Stimulated activated CD4-positive, alpha-beta T cell treated with anti-CD3 and anti-CD28 coated beads, TNF-alpha, amount 100 ng/mL, for 1 hour (primary cell): Measurements from ENCODE around the gene TMEM244.
"Not testable (repeated sequence)": the region's sequence is repeated elsewhere in the genome, so short reads cannot be mapped to it uniquely, and the experiment has no call there.

Experiments used
- DNase-seq, 3 donors: peaks; one replicate each; pipeline ENCODE4 v3.0.0-alpha.2; 2020; ENCODE audit warnings: low read depth in 3 of 3, low spot score in 1 of 3

The TMEM244 gene

GRCh38 chr6:129817332-129817731, 43.8 kb downstream of the TMEM244 start:
- no peak for DNase-seq

DNA sequence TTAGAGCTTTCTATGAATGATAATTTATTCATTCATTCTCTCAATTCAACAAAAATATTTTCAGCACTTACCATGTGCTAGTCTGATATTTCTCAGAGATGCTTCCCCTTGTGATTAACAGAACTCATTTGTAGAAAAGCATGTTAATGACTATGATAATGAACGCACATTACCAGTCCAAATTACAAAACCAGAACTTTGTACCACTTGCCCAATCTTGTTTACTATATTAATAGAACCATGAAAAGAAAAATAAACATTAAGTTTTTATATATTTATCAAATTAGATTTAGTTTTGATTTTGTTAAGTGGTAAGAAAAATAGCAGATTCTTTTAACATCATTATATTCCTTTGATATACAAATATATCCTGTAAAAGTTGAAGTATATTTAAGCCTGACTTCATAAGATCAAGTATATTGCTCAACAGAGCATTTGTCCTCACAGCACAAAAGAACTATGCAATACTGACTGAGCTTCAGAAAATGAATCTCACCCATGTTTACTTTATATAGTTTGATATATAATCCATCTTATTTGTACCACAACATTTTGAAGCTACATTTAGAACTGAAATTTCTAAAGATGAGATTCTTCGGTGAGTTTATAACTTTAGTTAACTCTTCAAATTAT, 48.9 kb downstream of the TMEM244 start:
- DNase-seq, result no peak

DNA sequence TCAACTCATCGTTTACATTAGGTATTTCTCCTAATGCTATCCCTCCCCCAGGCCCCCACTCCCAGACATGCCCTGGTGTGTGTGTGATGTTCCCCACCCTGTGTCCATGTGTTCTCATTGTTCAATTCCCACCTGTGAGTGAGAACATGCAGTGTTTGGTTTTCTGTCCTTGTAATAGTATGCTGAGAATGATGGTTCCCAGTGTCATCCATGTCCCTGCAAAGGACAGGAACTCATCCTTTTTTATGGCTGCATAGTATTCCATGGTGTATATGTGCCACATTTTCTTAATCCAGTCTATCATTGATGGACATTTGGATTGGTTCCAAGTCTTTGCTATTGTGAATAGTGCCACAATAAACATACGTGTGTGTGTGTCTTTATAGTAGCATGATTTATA, 54.0 kb downstream of the TMEM244 start:
- not testable (repeated sequence) for DNase-seq

GRCh38 chr6:129802920-129803319, 58.2 kb downstream of the TMEM244 start:
- DNase-seq, result not testable (repeated sequence)

DNA sequence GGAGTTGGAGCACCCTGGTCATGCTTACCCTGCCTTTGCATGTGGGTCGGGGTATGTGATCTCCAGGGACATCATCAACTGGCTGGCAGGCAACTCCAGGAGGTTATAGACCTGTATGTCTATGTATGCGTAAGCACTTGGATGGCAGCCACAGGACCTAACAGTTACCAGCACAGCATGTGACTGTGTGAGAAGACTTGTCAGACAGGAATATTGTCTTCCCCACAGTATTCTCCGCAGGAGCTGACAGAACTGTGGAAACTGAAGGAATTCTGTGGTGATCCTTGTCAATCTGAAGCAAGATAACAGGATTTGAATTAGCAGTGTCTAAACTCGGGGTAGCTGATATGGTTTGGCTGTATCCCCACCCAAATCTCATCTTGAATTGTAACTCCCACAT, 59.2 kb downstream of the TMEM244 start:
- DNase-seq, result no peak

DNA sequence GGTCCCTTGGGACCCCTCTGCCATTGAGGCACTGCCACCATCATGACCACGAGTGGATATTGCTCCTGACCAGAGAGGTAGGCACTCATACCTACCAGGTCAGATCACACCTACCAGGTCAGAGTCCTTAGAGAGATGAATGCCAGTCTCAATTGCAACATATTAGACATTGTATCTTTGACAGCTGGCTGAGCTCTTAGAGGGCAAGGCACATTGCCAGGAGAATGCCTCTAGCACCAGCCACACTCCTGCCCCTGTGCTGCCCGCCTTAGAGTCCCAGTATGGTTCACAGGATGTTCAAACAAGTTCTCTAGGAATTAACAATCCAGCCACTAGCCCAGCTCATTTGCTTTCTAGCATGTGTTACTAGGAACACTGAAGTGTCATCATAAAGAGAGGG, 65.9 kb downstream of the TMEM244 start:
- no peak for DNase-seq

DNA sequence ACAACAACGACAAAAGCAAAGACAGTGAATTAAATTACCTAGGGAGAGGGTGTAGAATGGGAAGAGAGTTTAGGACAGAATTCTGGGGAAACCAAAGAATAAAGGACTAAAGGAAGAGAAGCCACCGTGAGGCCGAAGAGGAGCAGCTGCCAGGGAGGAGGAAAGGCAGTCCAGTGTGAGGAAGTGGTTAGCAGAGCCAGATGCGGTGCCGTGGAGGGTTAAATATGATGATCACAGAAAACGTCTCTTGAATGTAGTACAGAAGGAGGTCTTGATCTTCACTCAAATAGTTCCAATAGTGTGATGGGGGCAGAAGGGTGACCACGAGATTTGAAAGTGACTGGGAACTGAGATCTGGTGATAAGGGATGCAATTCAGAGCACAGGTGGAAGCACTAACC, 67.7 kb downstream of the TMEM244 start:
- DNase-seq, result no peak

DNA sequence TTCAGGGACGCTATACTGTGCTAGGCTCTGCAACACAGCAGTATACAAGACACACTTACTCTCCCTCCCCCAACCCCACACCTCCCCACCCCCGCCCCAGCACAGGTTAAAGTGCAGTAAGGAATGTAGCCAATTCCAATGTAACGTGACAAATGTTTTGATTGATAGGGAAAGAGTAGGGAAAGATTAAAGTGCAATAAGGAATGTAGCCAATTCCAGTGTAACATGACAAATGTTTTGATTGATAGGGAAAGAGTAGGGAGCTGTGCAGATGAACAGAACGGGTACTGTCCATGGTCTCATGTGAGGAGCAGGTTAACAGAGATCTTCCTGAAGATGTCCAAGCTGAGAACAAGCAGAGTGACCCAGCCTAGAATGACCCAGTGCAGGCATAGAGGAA, 69.1 kb downstream of the TMEM244 start:
- no peak for DNase-seq

DNA sequence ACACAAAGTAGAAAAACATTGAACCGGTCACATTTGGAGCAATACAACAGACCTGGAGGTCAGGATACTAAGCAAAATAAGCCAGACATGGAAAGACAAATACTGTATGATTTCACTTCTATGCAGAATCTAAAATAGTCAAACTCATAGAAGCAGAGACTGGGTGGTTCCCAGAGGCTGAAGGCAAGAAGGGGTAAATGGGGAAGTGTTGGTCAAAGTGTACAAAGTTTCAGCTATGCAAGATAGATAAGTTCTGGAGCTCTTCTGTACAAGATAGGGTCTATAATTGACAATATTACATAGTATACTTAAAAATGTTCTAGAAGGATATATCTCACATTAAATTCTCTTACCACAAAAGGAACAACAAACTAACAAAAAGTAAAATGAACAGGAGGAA, 70.3 kb downstream of the TMEM244 start:
- no peak for DNase-seq

DNA sequence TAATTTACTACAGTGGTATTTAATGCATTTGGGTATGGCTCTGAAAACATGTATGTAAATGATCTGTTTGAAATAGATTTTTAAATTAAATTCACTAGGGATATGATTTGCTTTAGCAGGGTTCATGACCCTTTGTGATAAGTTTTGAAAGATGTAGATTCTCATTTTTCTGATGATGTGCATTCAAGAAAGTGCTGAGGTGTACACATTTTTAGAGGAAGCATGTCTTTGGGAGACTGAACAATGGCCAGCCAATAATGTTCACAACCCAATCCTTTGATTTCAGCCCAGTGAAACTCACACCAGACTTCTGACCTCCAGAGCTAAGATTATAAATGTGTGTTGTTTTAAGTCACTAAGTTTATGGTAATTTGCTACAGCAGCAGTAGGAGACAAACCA, 71.1 kb downstream of the TMEM244 start:
- no peak for DNase-seq

GRCh38 chr6:129787816-129788215, 73.3 kb downstream of the TMEM244 start:
- no peak for DNase-seq

DNA sequence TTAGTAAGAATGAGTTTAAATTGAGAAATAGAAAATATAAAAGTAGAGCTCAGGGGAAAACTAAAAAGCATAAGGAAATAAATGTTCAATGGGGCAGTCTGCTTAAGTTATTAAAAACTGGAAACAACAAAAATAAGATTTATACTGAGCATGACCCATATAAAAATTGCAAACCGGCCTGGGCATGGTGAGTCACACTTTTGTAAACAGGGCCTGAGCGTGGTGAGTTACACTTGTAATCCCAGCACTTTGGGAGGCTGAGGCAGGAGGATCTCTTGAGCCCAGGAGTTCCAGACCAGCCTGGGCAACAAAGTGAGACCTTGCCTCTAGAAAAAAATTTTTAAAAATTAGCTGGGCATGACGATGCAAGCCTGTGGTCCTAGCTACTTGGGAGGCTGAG, 74.6 kb downstream of the TMEM244 start:
- DNase-seq, result no peak

DNA sequence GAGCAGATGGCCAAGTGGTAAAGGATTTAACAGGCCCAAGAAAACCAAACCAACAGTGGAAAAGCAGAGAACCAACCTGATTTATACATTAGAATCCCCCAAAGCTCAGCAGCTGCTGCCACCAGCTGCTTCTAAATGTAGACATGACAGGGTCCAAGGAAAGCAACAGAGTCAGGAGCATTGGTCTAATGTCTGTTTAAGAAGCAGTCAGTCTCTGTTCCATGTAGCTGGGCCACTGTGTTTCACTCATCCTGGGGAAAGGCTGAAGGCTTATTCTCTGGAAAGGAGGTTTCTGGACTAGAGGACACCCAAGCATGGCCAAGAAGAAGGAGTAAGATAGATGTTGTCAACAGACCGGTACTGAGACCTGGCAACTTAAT, 75.4 kb downstream of the TMEM244 start:
- DNase-seq, result no peak

GRCh38 chr6:129785047-129785755, 75.9 kb downstream of the TMEM244 start:
- no peak for DNase-seq
